ENCODE results near the gene NONO.

- TF ChIP-seq CTCF (conservative IDR thresholded peaks at IDR 0.05; ENCODE audit: low read depth, low read length) (no peak), EZH2 (IDR thresholded peaks at IDR 0.05; ENCODE audit: borderline replicate concordance, low read depth, low read length, poor library complexity, severe bottlenecking) (no peak)
These were observed 27.4 kb upstream of the NONO start for GRCh38 chrX:71256051-71256450.

Data from A673 (cell line).